GM23338 (cell line): ENCODE data around the gene SLC29A1. TPM values are rescaled to one million over a fixed set of nuclear protein-coding genes. Genes with fewer than 3 reads are reported as not detected.

ENCODE experiments used
- ATAC-seq: fragments of 200-7000 bp; cut with Tn5 transposase; 3 replicates; pipeline ENCODE4 v1.9.1; 2020
- DNase-seq: peaks from one replicate; pipeline ENCODE4 v3.0.0-alpha.2; 2015; ENCODE audit warnings: low spot score
- H2AFZ ChIP-seq: fragments of 200-600 bp; sonication (generic); 2 replicates; pipeline ENCODE4 v1.8.0; 2016; ENCODE audit warnings: antibody characterized with exemption, mild to moderate bottlenecking, moderate library complexity
- H3F3A ChIP-seq: fragments of 200-600 bp; sonication (generic); replicated peaks from 2 replicates; pipeline ENCODE4 v1.8.0; 2017; ENCODE audit warnings: antibody characterized with exemption, mixed run types, low read depth
- H3K27ac ChIP-seq: fragments of 200-600 bp; sonication (generic); 2 replicates; pipeline ENCODE4 v1.6.1; 2016; ENCODE audit warnings: low read depth
- H3K27me3 ChIP-seq: fragments of 200-600 bp; sonication (generic); 2 replicates; pipeline ENCODE4 v1.8.0; 2016; ENCODE audit warnings: mild to moderate bottlenecking, mixed run types, moderate library complexity; ENCODE audit not compliant: insufficient read depth
- H3K36me3 ChIP-seq: fragments of 200-600 bp; sonication (generic); 2 replicates; pipeline ENCODE4 v1.8.0; 2016; ENCODE audit warnings: mild to moderate bottlenecking; ENCODE audit not compliant: insufficient read depth
- H3K4me1 ChIP-seq: fragments of 200-600 bp; sonication (generic); 2 replicates; pipeline ENCODE4 v1.8.0; 2016; ENCODE audit warnings: mild to moderate bottlenecking, moderate library complexity; ENCODE audit not compliant: insufficient read depth
- H3K4me2 ChIP-seq: fragments of 200-600 bp; sonication (generic); 2 replicates; pipeline ENCODE4 v1.7.1; 2017; ENCODE audit warnings: mixed run types
- H3K4me3 ChIP-seq: fragments of 200-600 bp; sonication (generic); 2 replicates; pipeline ENCODE4 v1.6.1; 2016; ENCODE audit warnings: mixed run types
- H3K79me2 ChIP-seq: fragments of 200-600 bp; sonication (generic); replicated peaks from 2 replicates; pipeline ENCODE4 v1.8.0; 2017; ENCODE audit warnings: mild to moderate bottlenecking; ENCODE audit not compliant: insufficient read depth
- H3K9me2 ChIP-seq: fragments of 200-600 bp; sonication (generic); 2 replicates; pipeline ENCODE4 v1.8.0; 2017; ENCODE audit not compliant: insufficient read depth
- H4K20me1 ChIP-seq: fragments of 200-600 bp; sonication (generic); replicated peaks from 2 replicates; pipeline ENCODE4 v1.8.0; 2017; ENCODE audit warnings: mild to moderate bottlenecking; ENCODE audit not compliant: insufficient read depth
- H3K27ac Mint-ChIP-seq: 2 replicates; pipeline ENCODE4 v1.8.0; 2020; ENCODE audit warnings: inconsistent platforms, mild to moderate bottlenecking, moderate library complexity, mixed read lengths
- H3K27me3 Mint-ChIP-seq: 3 replicates; pipeline ENCODE4 v1.8.0; 2022; ENCODE audit warnings: low read depth, mild to moderate bottlenecking, moderate library complexity, mixed read lengths, inconsistent platforms; ENCODE audit not compliant: insufficient read depth, poor library complexity
- H3K36me3 Mint-ChIP-seq: 3 replicates; pipeline ENCODE4 v1.8.0; 2021; ENCODE audit warnings: low read depth, mild to moderate bottlenecking, inconsistent platforms, moderate library complexity, mixed read lengths
- H3K4me1 Mint-ChIP-seq: 3 replicates; pipeline ENCODE4 v1.8.0; 2020; ENCODE audit warnings: mild to moderate bottlenecking, inconsistent platforms, mixed read lengths
- H3K4me3 Mint-ChIP-seq: 3 replicates; pipeline ENCODE4 v1.8.0; 2021; ENCODE audit warnings: moderate library complexity, mild to moderate bottlenecking, inconsistent platforms, mixed read lengths
- H3K9me3 Mint-ChIP-seq: 3 replicates; pipeline ENCODE4 v1.8.0; 2020; ENCODE audit warnings: moderate library complexity, mild to moderate bottlenecking, inconsistent platforms, mixed read lengths
- CREB1 ChIP-seq: fragments of 250-450 bp; sonication (Bioruptor Pico); IDR thresholded peaks from 2 replicates; pipeline ENCODE4 v1.5.0; 2020; ENCODE audit warnings: low read depth, mild to moderate bottlenecking, moderate library complexity
- EZH2 ChIP-seq: fragments of 200-600 bp; sonication (generic); IDR thresholded peaks from one replicate; pipeline ENCODE4 v1.8.0; 2017; ENCODE audit warnings: antibody characterized with exemption, mild to moderate bottlenecking, low read depth; ENCODE audit not compliant: unreplicated experiment
- EZH2phosphoT487 ChIP-seq: fragments of 200-600 bp; sonication (generic); IDR thresholded peaks from one replicate; pipeline ENCODE4 v1.8.1; 2018; ENCODE audit warnings: antibody characterized with exemption; ENCODE audit not compliant: unreplicated experiment
- JUNB ChIP-seq: IDR thresholded peaks from one replicate; pipeline ENCODE4 v1.6.1; 2016; ENCODE audit warnings: antibody characterized with exemption; ENCODE audit not compliant: unreplicated experiment
- NANOG ChIP-seq: IDR thresholded peaks from 2 replicates; pipeline ENCODE4 v1.6.1; 2016; ENCODE audit warnings: antibody characterized with exemption, borderline replicate concordance
- POLR2AphosphoS5 ChIP-seq: IDR thresholded peaks from 2 replicates; pipeline ENCODE4 v1.6.1; 2016; ENCODE audit warnings: antibody characterized with exemption, low read depth
- STAT1 ChIP-seq: IDR thresholded peaks from one replicate; pipeline ENCODE4 v1.6.1; 2016; ENCODE audit warnings: antibody characterized with exemption; ENCODE audit not compliant: unreplicated experiment
- ZNF331 ChIP-seq: fragments of 250-450 bp; sonication (Bioruptor Pico); IDR thresholded peaks from 2 replicates; pipeline ENCODE4 v1.5.0; 2020; ENCODE audit warnings: low read depth, mild to moderate bottlenecking, moderate library complexity
- polyA plus RNA-seq: library from polyadenylated mRNA; unstranded; fragments of >200 nt; fragmentation: Nextera tagmentation; extraction: Ambion mirVana; gene quantifications from 2 replicates; pipeline ENCODE4 v1.2.1, GENCODE V29; 2016
- total RNA-seq: library from RNA; depleted of rRNA; stranded (reverse); fragments of >200 nt; shearing (Covaris generic); gene quantifications from 2 replicates; pipeline ENCODE4 v1.2.3, GENCODE V29; 2014
- TF ChIP-seq, protein P1 (sequence below): IDR thresholded peaks from one replicate; pipeline ENCODE4 v1.6.1; 2018; ENCODE audit warnings: antibody characterized with exemption; ENCODE audit not compliant: unreplicated experiment
- TF ChIP-seq, protein P2 (sequence below), 2 experiments: fragments of 200-600 bp in 1 of 2; sonication (generic) in 1 of 2; conservative IDR thresholded peaks; 2 replicates each; pipeline versions ENCODE4 v1.5.1 to v1.6.1; 2016 to 2017; ENCODE audit warnings: antibody characterized with exemption in 2 of 2, low read depth in 2 of 2, mild to moderate bottlenecking in 2 of 2, moderate library complexity in 1 of 2
- TF ChIP-seq, protein P3 (sequence below): IDR thresholded peaks from 2 replicates; pipeline ENCODE4 v1.6.1; 2016; ENCODE audit warnings: antibody characterized with exemption

SLC29A1 gene
- total and polyA plus RNA-seq, 2 experiments from 2014 or later: 73.1 to 169 TPM

DNA sequence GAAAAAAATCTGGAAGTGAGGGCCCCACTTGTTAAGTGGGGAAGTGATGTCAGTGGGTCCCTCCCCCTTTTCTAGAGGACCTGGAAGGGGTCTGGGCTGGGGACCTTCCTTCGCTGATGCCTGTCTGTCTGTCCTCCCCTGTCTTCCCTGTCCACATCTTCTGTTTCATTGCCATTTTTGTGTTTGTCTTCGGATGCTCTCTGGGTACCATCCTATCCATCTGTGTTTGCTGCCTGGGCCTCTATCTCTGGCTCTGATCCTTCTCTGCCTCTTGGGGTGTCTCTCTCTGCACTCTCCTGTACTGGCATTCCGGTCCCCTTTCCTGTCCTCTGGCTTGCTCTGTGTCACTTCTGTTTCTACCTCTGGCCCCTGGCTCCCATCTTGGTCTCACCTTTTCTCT, 49.1 kb downstream of the SLC29A1 start:
- H4K20me1 ChIP-seq: no peaks in the 10 kb centered on the region
- peaks cover 6% of the 10 kb centered on the region; the same call in 2 of the 3 replicates for H3K36me3 Mint-ChIP-seq
- H3K79me2 ChIP-seq: no peaks in the 10 kb centered on the region
- peak overlapping the region; percentile 3; the same call in 1 of the 3 replicates for H3K4me3 Mint-ChIP-seq
- ATAC-seq: no peak
- DNase-seq: no peak
- no peaks in the 10 kb centered on the region for H3K9me3 Mint-ChIP-seq
- H3K4me2 ChIP-seq: no peak overlapping the region
- peaks cover 41% of the 10 kb centered on the region for H3K4me1 Mint-ChIP-seq
- H3K9me2 ChIP-seq: no peaks in the 10 kb centered on the region
- 0 out of 2 replicates have a peak, but pooled peaks cover 22% of the 10 kb centered on the region for H3F3A ChIP-seq
- H3K36me3 ChIP-seq: no peaks in the 10 kb centered on the region
- no peak for TF ChIP-seq NANOG
- TF ChIP-seq JUNB: no peak
- TF ChIP-seq, protein P1, sequence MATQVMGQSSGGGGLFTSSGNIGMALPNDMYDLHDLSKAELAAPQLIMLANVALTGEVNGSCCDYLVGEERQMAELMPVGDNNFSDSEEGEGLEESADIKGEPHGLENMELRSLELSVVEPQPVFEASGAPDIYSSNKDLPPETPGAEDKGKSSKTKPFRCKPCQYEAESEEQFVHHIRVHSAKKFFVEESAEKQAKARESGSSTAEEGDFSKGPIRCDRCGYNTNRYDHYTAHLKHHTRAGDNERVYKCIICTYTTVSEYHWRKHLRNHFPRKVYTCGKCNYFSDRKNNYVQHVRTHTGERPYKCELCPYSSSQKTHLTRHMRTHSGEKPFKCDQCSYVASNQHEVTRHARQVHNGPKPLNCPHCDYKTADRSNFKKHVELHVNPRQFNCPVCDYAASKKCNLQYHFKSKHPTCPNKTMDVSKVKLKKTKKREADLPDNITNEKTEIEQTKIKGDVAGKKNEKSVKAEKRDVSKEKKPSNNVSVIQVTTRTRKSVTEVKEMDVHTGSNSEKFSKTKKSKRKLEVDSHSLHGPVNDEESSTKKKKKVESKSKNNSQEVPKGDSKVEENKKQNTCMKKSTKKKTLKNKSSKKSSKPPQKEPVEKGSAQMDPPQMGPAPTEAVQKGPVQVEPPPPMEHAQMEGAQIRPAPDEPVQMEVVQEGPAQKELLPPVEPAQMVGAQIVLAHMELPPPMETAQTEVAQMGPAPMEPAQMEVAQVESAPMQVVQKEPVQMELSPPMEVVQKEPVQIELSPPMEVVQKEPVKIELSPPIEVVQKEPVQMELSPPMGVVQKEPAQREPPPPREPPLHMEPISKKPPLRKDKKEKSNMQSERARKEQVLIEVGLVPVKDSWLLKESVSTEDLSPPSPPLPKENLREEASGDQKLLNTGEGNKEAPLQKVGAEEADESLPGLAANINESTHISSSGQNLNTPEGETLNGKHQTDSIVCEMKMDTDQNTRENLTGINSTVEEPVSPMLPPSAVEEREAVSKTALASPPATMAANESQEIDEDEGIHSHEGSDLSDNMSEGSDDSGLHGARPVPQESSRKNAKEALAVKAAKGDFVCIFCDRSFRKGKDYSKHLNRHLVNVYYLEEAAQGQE: no peak
- TF ChIP-seq EZH2phosphoT487: no peak
- no peak overlapping the region for H2AFZ ChIP-seq
- peaks cover 42% of the 10 kb centered on the region for H3K27me3 Mint-ChIP-seq
- no peak overlapping the region for H3K27ac Mint-ChIP-seq
- peaks cover 43% of the 10 kb centered on the region for H3K27me3 ChIP-seq
- peaks cover 14% of the 10 kb centered on the region for H3K4me1 ChIP-seq
- no peak overlapping the region for H3K4me3 ChIP-seq
- no peak overlapping the region for H3K27ac ChIP-seq

DNA sequence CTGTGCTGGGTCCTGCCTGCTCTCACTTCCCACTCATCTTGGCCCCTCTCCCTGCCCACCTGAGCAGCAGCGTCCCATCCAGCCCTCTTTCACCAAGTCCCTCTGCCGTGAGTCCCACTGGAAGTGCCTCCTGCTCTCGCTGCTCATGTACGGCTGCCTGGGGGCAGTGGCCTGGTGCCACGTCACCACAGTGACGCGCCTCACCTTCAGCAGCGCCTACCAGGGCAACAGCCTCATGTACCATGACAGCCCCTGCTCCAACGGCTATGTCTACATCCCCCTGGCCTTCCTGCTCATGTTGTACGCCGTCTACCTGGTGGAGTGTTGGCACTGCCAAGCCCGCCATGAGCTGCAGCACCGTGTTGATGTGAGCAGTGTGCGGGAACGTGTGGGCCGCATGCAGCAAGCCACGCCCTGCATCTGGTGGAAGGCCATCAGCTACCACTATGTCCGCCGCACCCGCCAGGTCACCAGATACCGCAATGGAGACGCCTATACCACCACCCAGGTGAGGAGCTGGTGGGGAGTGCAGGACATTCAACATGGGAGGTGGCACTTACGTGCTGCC, 49.7 kb downstream of the SLC29A1 start:
- Histone ChIP-seq H4K20me1 (no peaks in the 10 kb centered on the region), H3K36me3 (no peaks in the 10 kb centered on the region), H3K27me3 (peaks cover 48% of the 10 kb centered on the region), H3K27ac (no peak overlapping the region), H3K4me1 (peaks cover 14% of the 10 kb centered on the region), H3K4me3 (no peak overlapping the region), H3K79me2 (no peaks in the 10 kb centered on the region), H2AFZ (no peak overlapping the region), H3F3A (0 out of 2 replicates have a peak, but pooled peaks cover 22% of the 10 kb centered on the region), H3K9me2 (no peaks in the 10 kb centered on the region), H3K4me2 (no peak overlapping the region)
- no peak for ATAC-seq
- peaks cover 6% of the 10 kb centered on the region; the same call in 2 of the 3 replicates for H3K36me3 Mint-ChIP-seq
- H3K4me3 Mint-ChIP-seq: no peak overlapping the region; the same call in 2 of the 3 replicates
- peaks cover 37% of the 10 kb centered on the region for H3K4me1 Mint-ChIP-seq
- H3K27me3 Mint-ChIP-seq: peaks cover 43% of the 10 kb centered on the region
- H3K9me3 Mint-ChIP-seq: no peaks in the 10 kb centered on the region
- no peak overlapping the region for H3K27ac Mint-ChIP-seq
- DNase-seq: no peak
- no peak for TF ChIP-seq POLR2AphosphoS5
- TF ChIP-seq ZNF331 (CRISPR knock-in tag): no peak
- TF ChIP-seq NANOG: no peak
- no peak for TF ChIP-seq EZH2phosphoT487
- no peak for TF ChIP-seq EZH2
- TF ChIP-seq, protein P2, sequence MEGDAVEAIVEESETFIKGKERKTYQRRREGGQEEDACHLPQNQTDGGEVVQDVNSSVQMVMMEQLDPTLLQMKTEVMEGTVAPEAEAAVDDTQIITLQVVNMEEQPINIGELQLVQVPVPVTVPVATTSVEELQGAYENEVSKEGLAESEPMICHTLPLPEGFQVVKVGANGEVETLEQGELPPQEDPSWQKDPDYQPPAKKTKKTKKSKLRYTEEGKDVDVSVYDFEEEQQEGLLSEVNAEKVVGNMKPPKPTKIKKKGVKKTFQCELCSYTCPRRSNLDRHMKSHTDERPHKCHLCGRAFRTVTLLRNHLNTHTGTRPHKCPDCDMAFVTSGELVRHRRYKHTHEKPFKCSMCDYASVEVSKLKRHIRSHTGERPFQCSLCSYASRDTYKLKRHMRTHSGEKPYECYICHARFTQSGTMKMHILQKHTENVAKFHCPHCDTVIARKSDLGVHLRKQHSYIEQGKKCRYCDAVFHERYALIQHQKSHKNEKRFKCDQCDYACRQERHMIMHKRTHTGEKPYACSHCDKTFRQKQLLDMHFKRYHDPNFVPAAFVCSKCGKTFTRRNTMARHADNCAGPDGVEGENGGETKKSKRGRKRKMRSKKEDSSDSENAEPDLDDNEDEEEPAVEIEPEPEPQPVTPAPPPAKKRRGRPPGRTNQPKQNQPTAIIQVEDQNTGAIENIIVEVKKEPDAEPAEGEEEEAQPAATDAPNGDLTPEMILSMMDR (conservative IDR thresholded peaks at IDR 0.05; ENCODE audit: low read depth in 2 of 2): no peak
- no peak for TF ChIP-seq JUNB
- TF ChIP-seq STAT1: no peak
- TF ChIP-seq, protein P3, sequence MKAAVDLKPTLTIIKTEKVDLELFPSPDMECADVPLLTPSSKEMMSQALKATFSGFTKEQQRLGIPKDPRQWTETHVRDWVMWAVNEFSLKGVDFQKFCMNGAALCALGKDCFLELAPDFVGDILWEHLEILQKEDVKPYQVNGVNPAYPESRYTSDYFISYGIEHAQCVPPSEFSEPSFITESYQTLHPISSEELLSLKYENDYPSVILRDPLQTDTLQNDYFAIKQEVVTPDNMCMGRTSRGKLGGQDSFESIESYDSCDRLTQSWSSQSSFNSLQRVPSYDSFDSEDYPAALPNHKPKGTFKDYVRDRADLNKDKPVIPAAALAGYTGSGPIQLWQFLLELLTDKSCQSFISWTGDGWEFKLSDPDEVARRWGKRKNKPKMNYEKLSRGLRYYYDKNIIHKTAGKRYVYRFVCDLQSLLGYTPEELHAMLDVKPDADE: no peak
- no peak for TF ChIP-seq CREB1
